K562 (cell line): Measurements from ENCODE around the gene HIPK2. TPM values are rescaled to one million over a fixed set of nuclear protein-coding genes. Genes with fewer than 3 reads are reported as not detected.

ENCODE experiments used
- CBFA2T3 ChIP-seq: fragments of 450-650 bp; IDR thresholded peaks from 2 replicates; pipeline ENCODE4 v1.6.1; 2017
- CCNT2 ChIP-seq: IDR thresholded peaks from 2 replicates; pipeline ENCODE4 v1.6.1; 2011; ENCODE audit warnings: borderline replicate concordance, low read depth, mild to moderate bottlenecking, moderate library complexity, mixed read lengths, low read length; ENCODE audit not compliant: insufficient read length; ENCODE audit errors: extremely low read depth
- CREBBP ChIP-seq: IDR thresholded peaks from one replicate; pipeline ENCODE4 v1.6.1; 2012; ENCODE audit warnings: low read depth, mild to moderate bottlenecking, control low read depth, inconsistent platforms, low read length
- DMBX1 ChIP-seq: fragments of 250-450 bp; sonication (Bioruptor Pico); IDR thresholded peaks from 2 replicates; pipeline ENCODE4 v1.8.0; 2022; ENCODE audit warnings: inconsistent platforms, mild to moderate bottlenecking, moderate library complexity, borderline replicate concordance
- GTF2F1 ChIP-seq: IDR thresholded peaks from 2 replicates; pipeline ENCODE4 v1.6.1; 2011; ENCODE audit warnings: low read depth, low read length, improper control_type of control experiment
- KLF16 ChIP-seq: IDR thresholded peaks from 2 replicates; pipeline ENCODE4 v1.6.1; 2016; ENCODE audit warnings: antibody characterized with exemption
- OTX1 ChIP-seq: fragments of 450-650 bp; formaldehyde crosslinking; IDR thresholded peaks from 2 replicates; pipeline ENCODE4 v1.4.0; 2022; ENCODE audit warnings: mild to moderate bottlenecking
- RB1 ChIP-seq: fragments of 450-650 bp; IDR thresholded peaks from 2 replicates; pipeline ENCODE4 v1.6.1; 2017; ENCODE audit warnings: low read depth, mild to moderate bottlenecking
- RBM14 ChIP-seq: fragments of 200-400 bp; formaldehyde crosslinking; IDR thresholded peaks from 2 replicates; pipeline ENCODE4 v1.6.1; 2018; ENCODE audit warnings: low read depth, mild to moderate bottlenecking, low read length, moderate library complexity, borderline replicate concordance; ENCODE audit not compliant: insufficient read depth
- RBM17 ChIP-seq: fragments of 200-400 bp; formaldehyde crosslinking; IDR thresholded peaks from 2 replicates; pipeline ENCODE4 v1.6.1; 2017; ENCODE audit warnings: low read depth, mild to moderate bottlenecking, low read length, borderline replicate concordance
- ZFP36 ChIP-seq: fragments of 150-350 bp; IDR thresholded peaks from 2 replicates; pipeline ENCODE4 v1.6.1; 2018; ENCODE audit warnings: low read length, low read depth; ENCODE audit not compliant: partially characterized antibody
- polyA plus RNA-seq, 8 experiments: library from polyadenylated mRNA; depleted of rRNA in 4 of 8; stranded (reverse) in 5 of 8; unstranded in 3 of 8; fragments of >200 nt; fragmentation: Nextera tagmentation in 2 of 8; fragmentation: Illumina TruSeq in 1 of 8; extraction: Ambion mirVana in 2 of 8; extraction: Trizol in 1 of 8; gene quantifications; 2 replicates each; pipeline versions ENCODE4 v1.2.1 to v1.2.3, GENCODE V29; 2011 to 2014; ENCODE audit warnings: inconsistent platforms in 1 of 8, missing spikeins in 1 of 8
- total RNA-seq, 7 experiments: library from RNA; depleted of rRNA in 6 of 7; stranded (reverse); fragments of >200 nt in 6 of 7; fragmentation: Illumina TruSeq in 2 of 7; extraction: Trizol in 2 of 7; gene quantifications; 2 replicates each; pipeline versions ENCODE4 v1.2.1 to v1.2.3, GENCODE V29; 2011 to 2021; ENCODE audit warnings: low replicate concordance in 1 of 7
- TF ChIP-seq, protein P1 (sequence below), 2 experiments: fragments of 450-650 bp; IDR thresholded peaks; 2 replicates each; pipeline ENCODE4 v1.6.1; 2016; ENCODE audit warnings: mild to moderate bottlenecking in 2 of 2, borderline replicate concordance in 1 of 2, low read depth in 1 of 2, moderate library complexity in 1 of 2

HIPK2 gene
- total and polyA plus RNA-seq, 9 of the 15 experiments (the other 6 are each of a cell fraction or from before 2014, with no cell fraction given) = 0.69 to 19.8 (median 5.1) TPM

DNA sequence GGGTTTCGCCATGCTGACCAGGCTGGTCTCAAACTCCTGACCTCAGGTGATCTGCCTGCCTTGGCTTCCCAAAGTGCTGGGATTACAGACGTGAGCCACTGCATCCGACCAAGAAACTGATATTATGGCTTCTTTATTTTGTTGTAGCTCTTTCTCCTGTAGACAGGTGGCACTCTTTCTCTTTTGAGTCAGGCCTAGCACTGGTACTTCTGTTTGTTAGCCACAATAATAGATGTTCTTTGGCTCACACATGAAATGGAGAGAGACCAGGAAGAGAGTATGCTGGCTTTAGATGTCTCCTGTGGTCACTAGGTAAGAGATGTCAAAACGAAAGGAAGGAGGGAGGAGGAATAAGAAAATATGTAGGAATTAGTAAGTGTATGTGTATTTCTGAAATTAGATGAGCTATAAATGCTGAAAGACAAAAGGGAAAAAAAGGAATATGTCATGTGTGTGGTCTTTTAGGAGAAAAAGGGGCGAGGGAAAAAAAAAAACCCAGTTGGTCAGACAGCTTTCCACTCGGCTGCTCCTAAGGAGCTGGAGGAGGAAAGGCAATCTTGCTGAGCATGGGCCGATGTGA, 175.6 kb downstream of the HIPK2 start (continued):
- TF ChIP-seq, protein P1, sequence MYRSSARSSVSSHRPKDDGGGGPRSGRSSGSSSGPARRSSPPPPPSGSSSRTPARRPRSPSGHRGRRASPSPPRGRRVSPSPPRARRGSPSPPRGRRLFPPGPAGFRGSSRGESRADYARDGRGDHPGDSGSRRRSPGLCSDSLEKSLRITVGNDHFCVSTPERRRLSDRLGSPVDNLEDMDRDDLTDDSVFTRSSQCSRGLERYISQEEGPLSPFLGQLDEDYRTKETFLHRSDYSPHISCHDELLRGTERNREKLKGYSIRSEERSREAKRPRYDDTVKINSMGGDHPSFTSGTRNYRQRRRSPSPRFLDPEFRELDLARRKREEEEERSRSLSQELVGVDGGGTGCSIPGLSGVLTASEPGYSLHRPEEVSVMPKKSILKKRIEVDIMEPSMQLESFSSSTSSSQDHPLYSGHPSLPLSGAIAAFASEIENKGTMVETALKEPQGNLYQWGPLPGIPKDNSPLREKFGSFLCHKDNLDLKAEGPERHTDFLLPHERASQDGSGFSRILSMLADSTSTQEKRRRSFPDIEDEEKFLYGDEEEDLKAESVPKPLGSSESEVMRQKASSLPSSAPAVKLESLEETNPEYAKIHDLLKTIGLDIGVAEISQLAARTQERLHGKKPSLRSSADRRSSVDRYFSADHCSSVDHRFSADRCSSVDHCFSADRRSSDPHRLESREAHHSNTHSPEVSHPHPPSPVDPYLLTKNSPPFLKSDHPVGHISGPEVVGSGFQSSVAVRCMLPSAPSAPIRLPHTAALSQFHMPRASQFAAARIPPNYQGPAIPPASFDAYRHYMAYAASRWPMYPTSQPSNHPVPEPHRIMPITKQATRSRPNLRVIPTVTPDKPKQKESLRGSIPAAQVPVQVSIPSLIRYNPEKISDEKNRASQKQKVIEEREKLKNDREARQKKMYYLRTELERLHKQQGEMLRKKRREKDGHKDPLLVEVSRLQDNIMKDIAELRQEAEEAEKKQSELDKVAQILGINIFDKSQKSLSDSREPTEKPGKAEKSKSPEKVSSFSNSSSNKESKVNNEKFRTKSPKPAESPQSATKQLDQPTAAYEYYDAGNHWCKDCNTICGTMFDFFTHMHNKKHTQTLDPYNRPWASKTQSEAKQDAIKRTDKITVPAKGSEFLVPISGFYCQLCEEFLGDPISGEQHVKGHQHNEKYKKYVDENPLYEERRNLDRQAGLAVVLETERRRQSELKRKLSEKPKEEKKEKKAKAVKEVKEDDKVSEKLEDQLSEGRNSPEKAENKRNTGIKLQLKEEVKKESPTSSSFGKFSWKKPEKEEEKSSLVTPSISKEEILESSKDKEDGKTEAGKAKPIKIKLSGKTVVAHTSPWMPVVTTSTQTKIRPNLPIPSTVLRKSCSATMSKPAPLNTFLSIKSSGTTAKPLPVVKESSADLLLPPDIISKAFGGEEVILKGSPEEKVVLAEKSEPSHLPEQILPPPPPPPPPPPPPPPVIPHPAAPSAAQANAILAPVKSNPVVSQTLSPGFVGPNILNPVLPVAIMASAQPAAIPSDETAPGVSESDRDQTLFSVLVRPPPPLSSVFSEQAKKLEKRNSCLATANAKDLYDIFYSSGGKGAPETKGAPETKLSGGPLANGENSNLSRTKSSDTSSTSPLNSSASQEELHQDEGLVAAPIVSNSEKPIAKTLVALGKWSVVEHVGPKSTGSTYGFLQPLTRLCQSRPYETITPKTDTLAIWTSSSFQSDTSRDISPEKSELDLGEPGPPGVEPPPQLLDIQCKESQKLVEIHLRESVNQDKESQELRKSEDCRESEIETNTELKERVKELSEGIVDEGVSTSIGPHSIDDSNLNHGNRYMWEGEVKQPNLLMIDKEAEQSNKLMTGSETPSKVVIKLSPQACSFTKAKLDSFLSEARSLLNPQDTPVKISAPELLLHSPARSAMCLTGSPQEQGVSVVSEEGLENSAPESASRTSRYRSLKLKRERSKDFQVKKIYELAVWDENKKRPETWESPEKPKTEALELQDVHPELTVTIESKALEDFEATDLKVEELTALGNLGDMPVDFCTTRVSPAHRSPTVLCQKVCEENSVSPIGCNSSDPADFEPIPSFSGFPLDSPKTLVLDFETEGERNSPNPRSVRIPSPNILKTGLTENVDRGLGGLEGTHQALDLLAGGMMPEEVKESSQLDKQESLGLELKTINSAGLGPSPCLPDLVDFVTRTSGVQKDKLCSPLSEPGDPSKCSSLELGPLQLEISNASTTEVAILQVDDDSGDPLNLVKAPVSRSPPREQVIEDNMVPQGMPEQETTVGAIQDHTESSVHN (IDR thresholded peaks at IDR 0.05; ENCODE audit: borderline replicate concordance in 1 of 2, low read depth in 1 of 2) = no peak
- TF ChIP-seq OTX1 (CRISPR knock-in tag) = no peak
- TF ChIP-seq RBM14 = no peak
- no peak for TF ChIP-seq GTF2F1
- no peak for TF ChIP-seq CCNT2
- no peak for TF ChIP-seq CREBBP
- peak; percentile 60; the same call in 1 of the 2 replicates for TF ChIP-seq KLF16
- TF ChIP-seq ZFP36 = no peak
- no peak for TF ChIP-seq DMBX1 (CRISPR knock-in tag)
- no peak for TF ChIP-seq RBM17
- TF ChIP-seq CBFA2T3 = no peak
- no peak for TF ChIP-seq RB1
